ENCODE measurements around the gene ULBP1. TPM values are rescaled to one million over a fixed set of nuclear protein-coding genes. Genes with fewer than 3 reads are reported as not detected.
"Not testable (repeated sequence)": the region's sequence is repeated elsewhere in the genome, so short reads cannot be mapped to it uniquely, and the experiment has no call there.

The ULBP1 gene
- total RNA-seq, 1 experiment from 2014 or later, result 1.5 TPM

GRCh38 chr6:149978610-149979009 lies 14.9 kb downstream of the ULBP1 start:
- Histone ChIP-seq H3K4me3 (no peak overlapping the region), H3K9me3 (no peaks in the 10 kb centered on the region), H3K36me3 (no peaks in the 10 kb centered on the region), H3K27me3 (no peaks in the 10 kb centered on the region; the same call in 1 of the 2 replicates)
- no peak for DNase-seq

- no peak for DNase-seq
- Histone ChIP-seq H3K27me3 (no peaks in the 10 kb centered on the region; the same call in 1 of the 2 replicates), H3K4me3 (no peak overlapping the region), H3K9me3 (no peaks in the 10 kb centered on the region), H3K36me3 (no peaks in the 10 kb centered on the region)
These were observed 15.6 kb downstream of the ULBP1 start for GRCh38 chr6:149979293-149979692.

- no peaks in the 10 kb centered on the region for H3K36me3 ChIP-seq
- no peak for DNase-seq
- H3K27me3 ChIP-seq, result peaks cover 21% of the 10 kb centered on the region
- H3K4me3 ChIP-seq, result no peak overlapping the region
- peaks cover 6% of the 10 kb centered on the region for H3K9me3 ChIP-seq
These were observed 19.4 kb downstream of the ULBP1 start for GRCh38 chr6:149983145-149983544.

GRCh38 chr6:149984773-149985172 lies 21.0 kb downstream of the ULBP1 start:
- Histone ChIP-seq H3K4me3 (no peak overlapping the region), H3K9me3 (peaks cover 9% of the 10 kb centered on the region), H3K27me3 (peaks cover 37% of the 10 kb centered on the region), H3K36me3 (no peaks in the 10 kb centered on the region)
- no peak for DNase-seq

- peaks cover 9% of the 10 kb centered on the region for H3K9me3 ChIP-seq
- H3K27me3 ChIP-seq, result peaks cover 45% of the 10 kb centered on the region
- no peak overlapping the region for H3K4me3 ChIP-seq
- no peaks in the 10 kb centered on the region for H3K36me3 ChIP-seq
- DNase-seq, result peak; percentile 73
These were observed 21.8 kb downstream of the ULBP1 start for GRCh38 chr6:149985481-149985937.

GRCh38 chr6:149987602-149988107 lies 23.9 kb downstream of the ULBP1 start:
- DNase-seq, result no peak
- Histone ChIP-seq H3K27me3 (peaks cover 64% of the 10 kb centered on the region), H3K9me3 (peaks cover 9% of the 10 kb centered on the region), H3K36me3 (no peaks in the 10 kb centered on the region), H3K4me3 (no peak overlapping the region)

- peaks cover 9% of the 10 kb centered on the region for H3K9me3 ChIP-seq
- no peaks in the 10 kb centered on the region for H3K36me3 ChIP-seq
- peaks cover 67% of the 10 kb centered on the region for H3K27me3 ChIP-seq
- DNase-seq, result no peak
- H3K4me3 ChIP-seq, result no peak overlapping the region
These were observed 25.0 kb downstream of the ULBP1 start for GRCh38 chr6:149988550-149989346.

GRCh38 chr6:149990212-149990660 lies 26.5 kb downstream of the ULBP1 start:
- H3K36me3 ChIP-seq, result no peaks in the 10 kb centered on the region
- H3K4me3 ChIP-seq, result peak overlapping the region; percentile 36
- peaks cover 62% of the 10 kb centered on the region for H3K27me3 ChIP-seq
- H3K9me3 ChIP-seq, result peaks cover 9% of the 10 kb centered on the region
- DNase-seq, result no peak

GRCh38 chr6:149990661-149991471 lies 27.1 kb downstream of the ULBP1 start:
- Histone ChIP-seq H3K4me3 (peak overlapping the region; percentile 36), H3K36me3 (no peaks in the 10 kb centered on the region), H3K9me3 (peaks cover 9% of the 10 kb centered on the region), H3K27me3 (peaks cover 62% of the 10 kb centered on the region)
- peak; percentile 26 for DNase-seq

GRCh38 chr6:149991472-149991795 lies 27.7 kb downstream of the ULBP1 start:
- not testable (repeated sequence) for H3K4me3 ChIP-seq, DNase-seq, H3K9me3 ChIP-seq, H3K36me3 ChIP-seq
- peaks cover 60% of the 10 kb centered on the region for H3K27me3 ChIP-seq

- H3K36me3 ChIP-seq, result no peaks in the 10 kb centered on the region
- no peak overlapping the region for H3K4me3 ChIP-seq
- peaks cover 57% of the 10 kb centered on the region for H3K27me3 ChIP-seq
- DNase-seq, result no peak
- peaks cover 9% of the 10 kb centered on the region; the same call in 1 of the 2 replicates for H3K9me3 ChIP-seq
These were observed 28.1 kb downstream of the ULBP1 start for GRCh38 chr6:149991838-149992237.

GRCh38 chr6:149995235-149995750 lies 31.6 kb downstream of the ULBP1 start:
- no peak for DNase-seq
- no peaks in the 10 kb centered on the region for H3K9me3 ChIP-seq
- no peaks in the 10 kb centered on the region for H3K36me3 ChIP-seq
- no peak overlapping the region for H3K4me3 ChIP-seq
- peaks cover 25% of the 10 kb centered on the region for H3K27me3 ChIP-seq

GRCh38 chr6:149995971-149996370 lies 32.2 kb downstream of the ULBP1 start:
- Histone ChIP-seq H3K9me3 (no peaks in the 10 kb centered on the region), H3K4me3 (no peak overlapping the region), H3K36me3 (no peaks in the 10 kb centered on the region), H3K27me3 (peaks cover 18% of the 10 kb centered on the region)
- DNase-seq, result no peak

GRCh38 chr6:149999636-150000035 lies 35.9 kb downstream of the ULBP1 start:
- no peak for DNase-seq
- no peaks in the 10 kb centered on the region for H3K36me3 ChIP-seq
- no peak overlapping the region for H3K4me3 ChIP-seq
- no peaks in the 10 kb centered on the region for H3K9me3 ChIP-seq
- H3K27me3 ChIP-seq, result no peaks in the 10 kb centered on the region

GRCh38 chr6:150001295-150002008 lies 37.7 kb downstream of the ULBP1 start:
- Histone ChIP-seq H3K4me3 (no peak overlapping the region), H3K27me3 (no peaks in the 10 kb centered on the region), H3K36me3 (no peaks in the 10 kb centered on the region), H3K9me3 (no peaks in the 10 kb centered on the region)
- DNase-seq, result no peak

GRCh38 chr6:150002710-150003109 lies 39.0 kb downstream of the ULBP1 start:
- Histone ChIP-seq H3K4me3 (no peak overlapping the region), H3K36me3 (no peaks in the 10 kb centered on the region), H3K27me3 (no peaks in the 10 kb centered on the region), H3K9me3 (no peaks in the 10 kb centered on the region)
- DNase-seq, result no peak
